ENCODE data around the gene DIS3L.
A peak's percentile ranks its signal among the peaks of the same experiment; 100 is the strongest.
"Not testable (repeated sequence)": the region's sequence is repeated elsewhere in the genome, so short reads cannot be mapped to it uniquely, and the experiment has no call there.

The DIS3L gene

GRCh38 chr15:66278671-66279070, 14.7 kb upstream of the DIS3L start:
- no peak for DNase-seq

- no peak for DNase-seq
These were observed 9.1 kb upstream of the DIS3L start for GRCh38 chr15:66284271-66284670.

- no peak for DNase-seq
These were observed 7.7 kb upstream of the DIS3L start for GRCh38 chr15:66285533-66286280.

GRCh38 chr15:66287461-66288057, 5.8 kb upstream of the DIS3L start:
- peak; percentile 72 for DNase-seq

GRCh38 chr15:66288093-66288492, 5.3 kb upstream of the DIS3L start:
- DNase-seq, result no peak

GRCh38 chr15:66288551-66289185, 4.7 kb upstream of the DIS3L start:
- DNase-seq, result no peak

- DNase-seq, result no peak
These were observed 3.4 kb upstream of the DIS3L start for GRCh38 chr15:66290007-66290406.

GRCh38 chr15:66290518-66290917, 2.9 kb upstream of the DIS3L start:
- DNase-seq, result no peak

- DNase-seq, result peak; percentile 12
These were observed 1.4 kb upstream of the DIS3L start for GRCh38 chr15:66291816-66292570.

- DNase-seq, result peak; percentile 75
These were observed 573 bp upstream of the DIS3L start for GRCh38 chr15:66292571-66293418.

GRCh38 chr15:66294157-66294931, 976 bp downstream of the DIS3L start:
- no peak for DNase-seq

GRCh38 chr15:66294932-66295235, 1.5 kb downstream of the DIS3L start:
- peak; percentile 8 for DNase-seq

GRCh38 chr15:66296186-66296585, 2.8 kb downstream of the DIS3L start:
- no peak for DNase-seq

GRCh38 chr15:66298803-66299251, 5.5 kb downstream of the DIS3L start:
- DNase-seq, result peak; percentile 35

GRCh38 chr15:66302489-66303278, 9.3 kb downstream of the DIS3L start:
- DNase-seq, result no peak

- DNase-seq, result not testable (repeated sequence)
These were observed 11.1 kb downstream of the DIS3L start for GRCh38 chr15:66304425-66304824.

- no peak for DNase-seq
These were observed 13.0 kb downstream of the DIS3L start for GRCh38 chr15:66306381-66306780.

- no peak for DNase-seq
These were observed 15.2 kb downstream of the DIS3L start for GRCh38 chr15:66308531-66308930.

GRCh38 chr15:66309828-66310227, 16.5 kb downstream of the DIS3L start:
- no peak for DNase-seq

GRCh38 chr15:66310786-66311185, 17.4 kb downstream of the DIS3L start:
- DNase-seq, result no peak

- DNase-seq, result no peak
These were observed 18.8 kb downstream of the DIS3L start for GRCh38 chr15:66312144-66312543.

All from retina (tissue), 1 donor.